GM18951 (cell line): Measurements from ENCODE around the gene SF3B3.
"Not testable (repeated sequence)": the region's sequence is repeated elsewhere in the genome, so short reads cannot be mapped to it uniquely, and the experiment has no call there.

ENCODE experiments used
- POLR2A ChIP-seq: IDR thresholded peaks from 4 replicates; pipeline ENCODE4 v1.6.1; 2011; ENCODE audit warnings: mild to moderate bottlenecking; ENCODE audit not compliant: insufficient read length, insufficient read depth; ENCODE audit errors: extremely low read depth
- in situ Hi-C: fragments of 300-500 bp; cut with MboI; formaldehyde crosslinking; loops from one replicate; pipeline ENCODE4 v1.12.0; 2022; ENCODE audit warnings: low sequenced_read_pairs, mixed read lengths, inconsistent platforms; ENCODE audit not compliant: unreplicated experiment

Gene SF3B3

DNA sequence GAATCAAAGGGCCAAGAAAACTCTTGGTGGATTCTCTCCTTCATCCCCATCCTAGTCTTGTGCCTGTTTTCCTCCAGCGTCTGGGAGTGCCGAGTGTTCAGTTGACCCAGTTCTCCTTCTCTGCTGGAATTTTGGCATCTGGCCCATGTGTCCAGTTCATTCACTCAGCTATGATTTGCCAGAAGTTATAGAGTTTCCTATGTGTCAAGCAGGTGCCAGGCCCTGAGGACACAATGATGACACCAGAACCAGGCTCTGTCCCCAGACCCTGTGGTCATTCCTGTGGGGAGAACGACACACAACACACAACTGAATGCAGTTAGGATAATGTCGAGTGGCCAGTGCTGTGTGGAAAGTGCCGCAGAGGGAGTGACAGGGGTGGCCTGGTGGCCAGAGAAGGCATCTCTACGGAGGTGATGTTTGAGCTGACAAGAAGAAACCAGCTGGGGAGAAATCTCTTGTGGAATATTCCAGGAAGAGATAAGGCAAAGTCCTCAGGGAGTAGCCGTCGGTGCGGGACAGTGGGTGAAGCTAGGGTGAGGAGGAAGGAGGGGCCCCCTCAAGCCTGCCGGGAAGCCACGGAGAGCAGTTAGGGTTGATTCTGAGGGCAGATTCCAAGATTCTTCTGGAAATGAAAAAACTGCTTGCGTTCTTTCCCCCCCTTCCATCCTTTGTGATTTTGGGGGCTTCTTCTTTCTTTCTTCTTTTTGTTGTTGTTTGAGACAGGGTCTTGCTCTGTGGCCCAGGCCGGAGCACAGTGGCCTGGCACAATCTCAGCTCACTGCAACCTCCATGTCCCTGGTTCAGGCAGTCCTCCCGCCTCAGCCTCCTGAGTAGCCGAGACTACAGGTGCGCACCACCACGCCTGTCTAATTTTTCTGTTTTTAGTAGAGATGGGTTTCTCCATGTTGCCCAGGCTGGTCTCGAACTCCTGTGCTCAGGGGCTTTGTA is 86.9 kb downstream of the SF3B3 start:
- TF ChIP-seq POLR2A: no peak
- in situ Hi-C loops: no loop called here

DNA sequence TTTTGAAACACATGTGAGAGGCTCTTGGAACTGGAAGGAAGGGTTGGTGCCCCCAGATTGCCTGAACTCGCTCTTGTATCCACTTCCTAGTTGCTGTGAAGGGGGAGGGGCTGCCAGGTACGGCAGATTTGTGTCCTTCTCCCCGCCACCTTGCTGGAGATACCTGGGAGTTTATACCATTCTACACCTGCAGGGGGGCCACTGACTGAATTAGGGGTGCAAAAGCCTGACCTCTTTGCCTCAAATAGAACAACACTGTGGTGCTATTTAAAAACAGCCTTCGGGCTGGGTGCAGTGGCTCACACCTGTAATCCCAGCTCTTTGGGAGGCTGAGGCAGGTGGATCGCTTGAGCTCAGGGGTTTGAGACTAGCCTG is 87.6 kb downstream of the SF3B3 start:
- no peak for TF ChIP-seq POLR2A
- in situ Hi-C loops: no loop called here

DNA sequence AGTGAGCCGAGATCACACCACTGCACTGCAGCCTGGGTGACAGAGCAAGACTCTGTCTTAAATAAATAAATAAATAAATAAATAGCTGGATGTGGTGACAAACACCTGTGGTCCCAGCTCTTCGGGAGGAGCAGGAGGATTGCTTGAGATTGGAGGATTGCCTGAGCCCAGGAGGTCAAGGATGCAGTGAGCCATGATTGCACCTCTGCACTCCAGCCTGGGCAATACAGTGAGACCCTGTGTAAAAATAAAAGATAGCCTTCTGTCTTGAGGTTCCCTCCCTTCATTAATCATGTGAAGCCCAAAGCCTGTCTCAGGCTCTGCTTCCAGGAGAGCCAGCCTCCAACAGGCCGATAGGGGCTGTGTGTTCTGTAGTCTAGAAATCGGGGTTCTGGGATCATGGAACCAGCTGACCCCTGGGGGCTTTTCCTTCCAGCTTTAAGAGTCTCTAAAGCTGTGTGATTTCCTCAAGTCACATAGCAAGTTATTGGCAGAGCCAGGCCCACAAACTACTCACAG is 88.2 kb downstream of the SF3B3 start:
- no peak for TF ChIP-seq POLR2A
- in situ Hi-C loops: no loop called here

DNA sequence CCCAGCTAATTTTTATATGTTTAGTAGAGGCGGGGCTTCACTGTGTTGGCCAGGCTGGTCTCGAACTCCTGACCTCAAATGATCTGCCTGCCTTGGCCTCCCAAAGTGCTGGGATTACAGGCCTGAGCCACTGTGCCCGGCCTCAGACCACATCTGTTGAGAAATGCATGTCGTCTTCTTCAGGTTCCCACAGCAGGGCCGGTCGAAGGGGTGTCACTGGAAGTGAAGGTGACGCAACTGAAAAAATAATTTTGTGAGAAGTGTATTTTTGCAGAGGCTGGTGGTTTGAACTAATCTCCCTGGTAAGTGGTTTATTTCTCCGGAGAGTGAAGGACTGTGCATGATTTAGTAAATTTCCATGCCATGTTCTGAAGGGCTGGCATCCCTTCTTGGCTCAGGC is 89.3 kb downstream of the SF3B3 start:
- in situ Hi-C loops: no loop called here
- no peak for TF ChIP-seq POLR2A

DNA sequence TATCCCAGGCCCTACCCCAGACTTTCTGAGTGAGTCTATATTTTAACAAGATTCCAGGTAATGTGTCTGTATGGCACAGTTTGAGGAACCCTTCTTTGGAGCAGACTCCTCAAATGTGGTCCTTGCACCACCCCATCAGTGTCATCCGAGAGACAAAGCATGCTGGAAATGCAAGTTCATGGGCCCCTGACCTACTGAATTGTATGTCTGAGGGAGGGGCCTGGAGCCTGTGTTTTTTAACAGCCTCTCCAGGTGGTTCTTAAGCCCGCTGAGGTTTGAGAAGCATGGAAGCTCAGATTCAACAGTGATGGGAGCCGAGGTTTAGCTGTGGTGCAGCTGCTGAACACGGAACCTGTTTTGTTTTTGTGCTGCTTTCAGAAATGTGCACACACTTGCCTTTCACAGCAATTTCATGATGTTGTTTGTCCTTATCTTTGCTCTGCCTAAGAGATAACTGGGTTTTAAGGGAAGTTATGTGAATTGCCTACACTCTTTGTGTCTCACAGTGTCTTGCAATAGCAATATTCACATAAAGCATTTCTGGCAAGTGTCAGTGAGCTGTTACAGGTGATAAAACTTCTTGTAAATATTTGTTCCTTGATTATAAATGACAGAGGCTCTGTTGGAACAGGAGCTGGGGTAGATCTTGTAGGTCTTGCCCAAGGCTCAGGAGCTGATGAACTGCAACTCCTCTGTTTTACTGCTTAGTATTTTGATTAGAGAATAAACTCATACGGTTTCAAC is 90.8 kb downstream of the SF3B3 start:
- TF ChIP-seq POLR2A: no peak
- in situ Hi-C loops: no loop called here

DNA sequence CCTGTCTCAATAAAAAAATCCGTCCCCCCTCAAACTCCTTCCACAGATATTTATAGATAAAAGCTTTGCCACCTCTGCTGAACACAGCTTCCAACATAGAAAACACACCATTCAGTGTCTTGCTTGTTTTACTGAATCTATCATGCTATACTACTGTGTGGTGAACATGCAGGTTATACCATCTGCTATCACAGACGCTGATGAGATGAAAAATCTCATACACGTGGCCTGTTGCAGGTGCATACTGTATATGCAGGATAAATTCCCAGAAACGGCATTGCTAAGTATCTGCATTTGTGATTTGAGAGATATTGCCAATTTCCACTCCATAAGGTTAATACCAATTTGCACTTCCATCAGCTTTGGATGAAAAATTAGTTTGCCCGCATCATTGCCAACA is 92.3 kb downstream of the SF3B3 start:
- in situ Hi-C loops: no loop called here
- TF ChIP-seq POLR2A: no peak

DNA sequence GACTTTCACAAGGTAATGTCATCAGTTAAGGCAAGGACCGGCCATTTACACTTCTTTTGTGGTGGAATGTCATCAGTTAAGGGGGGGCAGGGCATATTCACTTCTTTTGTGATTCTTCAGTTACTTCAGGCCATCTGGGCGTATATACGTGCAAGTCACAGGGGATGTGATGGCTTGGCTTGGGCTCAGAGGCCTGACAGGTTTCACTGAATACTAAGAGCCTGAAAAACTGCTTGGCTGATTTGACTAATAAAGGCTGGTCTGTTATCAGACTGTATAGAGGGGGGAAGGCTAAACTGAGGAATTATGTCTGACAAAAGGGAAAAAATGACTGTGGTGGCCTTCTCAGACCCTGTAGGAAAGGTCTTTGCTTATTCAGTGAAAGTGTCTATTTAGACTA is 98.2 kb downstream of the SF3B3 start:
- in situ Hi-C loops: not testable (repeated sequence)
